Hepatocyte (in vitro differentiated cells): ENCODE data around the gene OR1F1. TPM values are rescaled to one million over a fixed set of nuclear protein-coding genes. Genes with fewer than 3 reads are reported as not detected.

ENCODE experiments used
- DNase-seq: peaks from one replicate; pipeline ENCODE4 v3.0.0-alpha.2; 2016; ENCODE audit warnings: low spot score
- H2AFZ ChIP-seq: fragments of 200-600 bp; sonication (generic); 2 replicates; pipeline ENCODE4 v1.6.0; 2016; ENCODE audit warnings: antibody characterized with exemption, mild to moderate bottlenecking
- H3K27ac ChIP-seq: fragments of 200-600 bp; sonication (generic); 2 replicates; pipeline ENCODE4 v1.5.1; 2016; ENCODE audit warnings: mild to moderate bottlenecking
- H3K27me3 ChIP-seq: fragments of 200-600 bp; sonication (generic); 2 replicates; pipeline ENCODE4 v1.6.1; 2016
- H3K36me3 ChIP-seq: fragments of 200-600 bp; sonication (generic); replicated peaks from 2 replicates; pipeline ENCODE4 v1.5.1; 2016; ENCODE audit warnings: low read depth; ENCODE audit not compliant: insufficient read depth
- H3K4me1 ChIP-seq: fragments of 200-600 bp; sonication (generic); 2 replicates; pipeline ENCODE4 v1.5.1; 2016; ENCODE audit warnings: mild to moderate bottlenecking, moderate library complexity; ENCODE audit not compliant: insufficient read depth
- H3K4me2 ChIP-seq: fragments of 200-600 bp; sonication (generic); 2 replicates; pipeline ENCODE4 v1.6.0; 2016
- H3K4me3 ChIP-seq: fragments of 200-600 bp; sonication (generic); 2 replicates; pipeline ENCODE4 v1.5.1; 2016; ENCODE audit warnings: mild to moderate bottlenecking
- H3K79me2 ChIP-seq: fragments of 200-600 bp; sonication (generic); 2 replicates; pipeline ENCODE4 v1.6.0; 2017; ENCODE audit warnings: mild to moderate bottlenecking
- H3K9me2 ChIP-seq: fragments of 200-600 bp; sonication (generic); replicated peaks from 2 replicates; pipeline ENCODE4 v1.6.0; 2017; ENCODE audit warnings: mild to moderate bottlenecking; ENCODE audit not compliant: insufficient read depth
- H3K9me3 ChIP-seq: fragments of 200-600 bp; sonication (generic); 2 replicates; pipeline ENCODE4 v1.5.1; 2016; ENCODE audit warnings: low read depth, mild to moderate bottlenecking
- H4K20me1 ChIP-seq: fragments of 200-600 bp; sonication (generic); 2 replicates; pipeline ENCODE4 v1.6.0; 2016; ENCODE audit warnings: mild to moderate bottlenecking; ENCODE audit not compliant: insufficient read depth, poor library complexity, severe bottlenecking
- EZH2 ChIP-seq: fragments of 200-600 bp; sonication (generic); IDR thresholded peaks from 2 replicates; pipeline ENCODE4 v1.6.1; 2016; ENCODE audit warnings: antibody characterized with exemption, mild to moderate bottlenecking, borderline replicate concordance
- EZH2phosphoT487 ChIP-seq: fragments of 200-600 bp; sonication (generic); IDR thresholded peaks from one replicate; pipeline ENCODE4 v1.6.1; 2018; ENCODE audit warnings: antibody characterized with exemption, mild to moderate bottlenecking, low read depth, moderate library complexity; ENCODE audit not compliant: unreplicated experiment, severe bottlenecking
- WGBS: methylation state at CpG from one replicate; pipeline ENCODE4 v1.1.6; 2016; ENCODE audit warnings: low lambda C conversion rate; ENCODE audit errors: missing lambda C conversion rate; 5-methylcytosine and 5-hydroxymethylcytosine counted together
- polyA plus RNA-seq: library from polyadenylated mRNA; unstranded; fragments of >200 nt; fragmentation: Nextera tagmentation; extraction: Ambion mirVana; gene quantifications from 2 replicates; pipeline ENCODE4 v1.2.1, GENCODE V29; 2016
- total RNA-seq: library from RNA; depleted of rRNA; stranded (reverse); fragments of >200 nt; gene quantifications from 2 replicates; pipeline ENCODE4 v1.2.3, GENCODE V29; 2014
- TF ChIP-seq, protein P1 (sequence below): fragments of 200-600 bp; sonication (generic); IDR thresholded peaks from 2 replicates; pipeline ENCODE4 v1.5.1; 2016; ENCODE audit warnings: antibody characterized with exemption, mild to moderate bottlenecking; ENCODE audit not compliant: poor library complexity

Gene OR1F1
- total and polyA plus RNA-seq, 2 experiments from 2014 or later, result not detected

DNA sequence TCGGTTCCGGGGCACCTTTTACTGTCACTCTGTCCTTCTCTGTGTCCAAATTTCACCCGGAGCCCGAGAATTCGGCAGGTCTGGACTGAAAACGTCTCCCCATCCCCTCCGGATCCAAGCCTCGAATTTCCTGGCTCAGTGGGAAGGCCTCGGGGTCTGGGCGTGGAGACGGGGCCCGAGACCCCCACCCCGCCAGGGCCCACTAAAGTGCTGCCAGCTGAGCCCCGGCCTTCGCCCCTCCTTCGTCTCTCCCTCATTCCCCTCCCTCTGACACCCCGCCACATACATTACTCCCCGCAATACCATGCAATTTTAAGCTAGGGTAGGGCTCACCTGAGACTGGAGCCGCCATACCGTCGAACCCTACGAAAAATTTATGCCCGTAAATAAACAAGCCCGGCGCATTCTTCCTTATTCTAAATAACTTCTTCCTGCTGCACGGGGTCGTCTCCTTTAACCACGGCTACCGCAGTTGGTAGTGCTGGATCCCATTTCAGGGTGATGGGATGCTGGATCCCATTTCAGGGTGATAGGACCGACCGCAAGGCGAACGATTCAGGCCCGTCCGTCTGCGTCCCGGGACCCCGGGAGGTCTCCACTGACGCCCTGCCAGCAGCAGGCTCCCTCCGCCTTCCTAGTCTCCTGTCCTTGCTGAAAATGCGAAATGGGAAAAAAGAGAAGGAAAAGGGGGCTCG is 4.4 kb upstream of the OR1F1 start:
- no peaks in the 10 kb centered on the region for H4K20me1 ChIP-seq
- no peak overlapping the region for H3K27ac ChIP-seq
- peaks cover 88% of the 10 kb centered on the region for H3K27me3 ChIP-seq
- 4% methylated on average over 42 of the region's 42 CpGs for WGBS
- peaks cover 14% of the 10 kb centered on the region for H3K4me1 ChIP-seq
- H3K4me3 ChIP-seq, result peak overlapping the region; percentile 16
- H3K4me2 ChIP-seq, result peak overlapping the region; percentile 94
- peak overlapping the region; percentile 81 for H2AFZ ChIP-seq
- DNase-seq, result no peak
- H3K79me2 ChIP-seq, result no peaks in the 10 kb centered on the region
- no peaks in the 10 kb centered on the region for H3K9me3 ChIP-seq
- no peaks in the 10 kb centered on the region for H3K9me2 ChIP-seq
- H3K36me3 ChIP-seq, result no peaks in the 10 kb centered on the region
- TF ChIP-seq EZH2, result peak; percentile 61
- TF ChIP-seq, protein P1, sequence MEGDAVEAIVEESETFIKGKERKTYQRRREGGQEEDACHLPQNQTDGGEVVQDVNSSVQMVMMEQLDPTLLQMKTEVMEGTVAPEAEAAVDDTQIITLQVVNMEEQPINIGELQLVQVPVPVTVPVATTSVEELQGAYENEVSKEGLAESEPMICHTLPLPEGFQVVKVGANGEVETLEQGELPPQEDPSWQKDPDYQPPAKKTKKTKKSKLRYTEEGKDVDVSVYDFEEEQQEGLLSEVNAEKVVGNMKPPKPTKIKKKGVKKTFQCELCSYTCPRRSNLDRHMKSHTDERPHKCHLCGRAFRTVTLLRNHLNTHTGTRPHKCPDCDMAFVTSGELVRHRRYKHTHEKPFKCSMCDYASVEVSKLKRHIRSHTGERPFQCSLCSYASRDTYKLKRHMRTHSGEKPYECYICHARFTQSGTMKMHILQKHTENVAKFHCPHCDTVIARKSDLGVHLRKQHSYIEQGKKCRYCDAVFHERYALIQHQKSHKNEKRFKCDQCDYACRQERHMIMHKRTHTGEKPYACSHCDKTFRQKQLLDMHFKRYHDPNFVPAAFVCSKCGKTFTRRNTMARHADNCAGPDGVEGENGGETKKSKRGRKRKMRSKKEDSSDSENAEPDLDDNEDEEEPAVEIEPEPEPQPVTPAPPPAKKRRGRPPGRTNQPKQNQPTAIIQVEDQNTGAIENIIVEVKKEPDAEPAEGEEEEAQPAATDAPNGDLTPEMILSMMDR, result no peak
- peak; percentile 18 for TF ChIP-seq EZH2phosphoT487

DNA sequence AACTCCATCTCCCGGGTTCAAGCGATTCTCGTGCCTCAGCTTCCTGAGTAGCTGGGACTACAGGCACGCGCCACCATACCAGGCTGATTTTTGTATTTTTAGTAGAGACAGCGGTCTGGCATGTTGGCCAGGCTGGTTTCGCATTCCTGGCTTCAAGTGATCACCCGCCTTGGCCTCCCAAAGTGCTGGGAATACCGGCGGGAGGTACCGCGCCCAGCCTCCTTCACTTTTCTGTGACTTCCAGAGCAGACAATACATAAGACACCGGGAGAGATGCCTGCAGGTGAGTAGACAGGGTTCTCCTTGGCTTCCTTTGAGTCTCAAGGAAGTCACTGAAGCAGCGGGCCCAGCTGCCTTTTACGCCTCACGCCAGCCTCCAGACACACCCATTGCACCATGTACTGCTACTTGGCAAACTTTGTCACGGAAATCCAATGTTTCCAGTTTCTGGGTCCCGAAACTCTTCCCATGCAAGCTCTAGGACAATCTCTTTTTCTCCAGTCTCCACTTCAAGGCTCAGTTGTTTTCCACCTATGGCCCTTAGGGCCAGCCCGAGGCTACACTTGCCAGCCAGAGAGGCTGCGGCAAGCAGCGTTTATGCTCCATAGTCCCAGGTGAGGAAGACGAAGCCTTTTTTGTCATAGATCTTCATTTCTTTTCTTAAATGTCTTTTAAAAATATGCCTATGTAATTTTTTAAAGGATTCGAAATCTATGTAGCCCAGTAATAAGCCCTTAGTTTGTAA is 886 bp upstream of the OR1F1 start:
- H3K4me1 ChIP-seq, result peaks cover 26% of the 10 kb centered on the region
- H3K4me3 ChIP-seq, result no peak overlapping the region
- TF ChIP-seq EZH2 (no peak), EZH2phosphoT487 (no peak)
- TF ChIP-seq, protein P1, result no peak
- H3K36me3 ChIP-seq, result no peaks in the 10 kb centered on the region
- DNase-seq, result no peak
- 87% methylated on average over 23 of the region's 23 CpGs for WGBS
- no peak overlapping the region for H3K27ac ChIP-seq
- H3K27me3 ChIP-seq, result peaks cover 89% of the 10 kb centered on the region
- H4K20me1 ChIP-seq, result no peaks in the 10 kb centered on the region
- no peaks in the 10 kb centered on the region for H3K9me2 ChIP-seq
- H3K79me2 ChIP-seq, result no peaks in the 10 kb centered on the region
- H3K4me2 ChIP-seq, result peak overlapping the region; percentile 91
- no peaks in the 10 kb centered on the region for H3K9me3 ChIP-seq
- H2AFZ ChIP-seq, result no peak overlapping the region

DNA sequence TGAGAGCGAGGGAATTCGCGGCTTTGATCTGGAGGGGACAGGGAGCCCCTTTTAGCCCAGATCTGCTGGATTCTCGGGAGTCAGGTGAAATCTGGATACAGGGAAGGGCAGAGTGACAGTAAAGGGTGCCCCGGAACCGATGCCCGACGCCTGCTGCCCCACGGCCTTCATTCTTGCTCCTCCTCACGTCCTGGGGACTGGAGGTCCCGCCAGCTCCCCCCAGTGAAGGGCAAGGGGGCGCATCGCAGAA is 596 bp downstream of the OR1F1 start:
- Histone ChIP-seq H3K4me3 (peak overlapping the region; percentile 73), H3K27me3 (peaks cover 80% of the 10 kb centered on the region), H3K36me3 (no peaks in the 10 kb centered on the region), H3K9me2 (no peaks in the 10 kb centered on the region), H3K27ac (no peak overlapping the region), H3K4me2 (peak overlapping the region; percentile 91), H2AFZ (peak overlapping the region; percentile 91), H3K4me1 (peaks cover 14% of the 10 kb centered on the region), H3K79me2 (no peaks in the 10 kb centered on the region), H4K20me1 (no peaks in the 10 kb centered on the region), H3K9me3 (no peaks in the 10 kb centered on the region)
- no peak for DNase-seq
- TF ChIP-seq, protein P1, result no peak
- TF ChIP-seq EZH2phosphoT487 (no peak), EZH2 (no peak)
- 2% methylated on average over 12 of the region's 13 CpGs for WGBS
